Neuronal stem cell (in vitro differentiated cells): ENCODE measurements around the gene NSG2.

Experiments used
- DNase-seq: peaks from one replicate; pipeline ENCODE4 v3.0.0-alpha.2; 2013; ENCODE audit warnings: low spot score
- H2AFZ ChIP-seq: one replicate; pipeline ENCODE4 v1.6.1; 2013; ENCODE audit warnings: mild to moderate bottlenecking, low read length, inconsistent platforms
- H2AK5ac ChIP-seq: 2 replicates; pipeline ENCODE4 v1.6.1; 2013; ENCODE audit warnings: low read depth, mild to moderate bottlenecking, inconsistent platforms, low read length, moderate library complexity, mixed read lengths
- H2BK120ac ChIP-seq: 2 replicates; pipeline ENCODE4 v1.6.1; 2013; ENCODE audit warnings: low read depth, mild to moderate bottlenecking, inconsistent platforms, low read length, moderate library complexity, mixed read lengths
- H2BK12ac ChIP-seq: one replicate; pipeline ENCODE4 v1.6.1; 2013; ENCODE audit warnings: low read length, inconsistent platforms
- H2BK15ac ChIP-seq: 2 replicates; pipeline ENCODE4 v1.6.1; 2013; ENCODE audit warnings: mild to moderate bottlenecking, low read length, inconsistent platforms, mixed read lengths
- H2BK5ac ChIP-seq: one replicate; pipeline ENCODE4 v1.6.1; 2013; ENCODE audit warnings: inconsistent platforms, mild to moderate bottlenecking, low read length, moderate library complexity
- H3K14ac ChIP-seq: one replicate; pipeline ENCODE4 v1.6.1; 2013; ENCODE audit warnings: low read length, inconsistent platforms
- H3K18ac ChIP-seq: 2 replicates; pipeline ENCODE4 v1.6.1; 2013; ENCODE audit warnings: low read length, inconsistent platforms
- H3K23ac ChIP-seq: 2 replicates; pipeline ENCODE4 v1.6.1; 2013; ENCODE audit warnings: low read depth, mild to moderate bottlenecking, mixed read lengths, low read length, inconsistent platforms; ENCODE audit not compliant: poor library complexity
- H3K27ac ChIP-seq: replicated peaks from 3 replicates; pipeline ENCODE4 v1.5.1; 2013; ENCODE audit warnings: low read length, inconsistent platforms
- H3K27me3 ChIP-seq, 3 experiments: 2 replicates each; pipeline ENCODE4 v1.6.1; 2013; ENCODE audit warnings: low read length in 3 of 3, mild to moderate bottlenecking in 2 of 3, inconsistent platforms in 1 of 3, low read depth in 1 of 3, mixed read lengths in 1 of 3, moderate library complexity in 1 of 3; ENCODE audit not compliant: control insufficient read depth in 3 of 3, insufficient read depth in 3 of 3
- H3K36me3 ChIP-seq, 2 donors: replicated peaks in 1 of 2; 2 replicates each; pipeline ENCODE4 v1.6.1; 2013; ENCODE audit warnings: low read length in 2 of 2; ENCODE audit not compliant: control insufficient read depth in 2 of 2, insufficient read depth in 2 of 2
- H3K4ac ChIP-seq: 2 replicates; pipeline ENCODE4 v1.6.1; 2013; ENCODE audit warnings: inconsistent platforms, mild to moderate bottlenecking, low read length, moderate library complexity
- H3K4me1 ChIP-seq, 2 donors: 1 replicate in 1 of 2; 2 replicates in 1 of 2; pipeline ENCODE4 v1.6.1; 2013; ENCODE audit warnings: low read length in 2 of 2, low read depth in 1 of 2; ENCODE audit not compliant: control insufficient read depth in 2 of 2, insufficient read depth in 1 of 2
- H3K4me2 ChIP-seq: one replicate; pipeline ENCODE4 v1.6.1; 2013; ENCODE audit warnings: mild to moderate bottlenecking, low read length, inconsistent platforms; ENCODE audit not compliant: insufficient read depth, poor library complexity, severe bottlenecking
- H3K4me3 ChIP-seq, 2 donors: 2 replicates each; pipeline ENCODE4 v1.5.1; 2013; ENCODE audit warnings: low read length in 2 of 2, mild to moderate bottlenecking in 2 of 2, inconsistent platforms in 1 of 2, moderate library complexity in 1 of 2
- H3K79me1 ChIP-seq: one replicate; pipeline ENCODE4 v1.6.1; 2013; ENCODE audit warnings: low read depth, mild to moderate bottlenecking, inconsistent platforms, low read length, moderate library complexity
- H3K9ac ChIP-seq: one replicate; pipeline ENCODE4 v1.6.1; 2013; ENCODE audit warnings: mild to moderate bottlenecking, low read depth, low read length, inconsistent platforms; ENCODE audit not compliant: poor library complexity
- H3K9me3 ChIP-seq, 2 donors: replicated peaks in 1 of 2; 2 replicates each; pipeline versions ENCODE3 to v1.6.1; 2013; ENCODE audit warnings: low read length in 2 of 2, mild to moderate bottlenecking in 2 of 2, inconsistent platforms in 1 of 2, low read depth in 1 of 2, mixed read lengths in 1 of 2, moderate library complexity in 1 of 2; ENCODE audit not compliant: control insufficient read depth in 2 of 2, insufficient read depth in 1 of 2
- H4K8ac ChIP-seq: one replicate; pipeline ENCODE4 v1.6.1; 2013; ENCODE audit warnings: low read depth, mild to moderate bottlenecking, inconsistent platforms, low read length, moderate library complexity
- H4K91ac ChIP-seq: one replicate; pipeline ENCODE4 v1.6.1; 2013; ENCODE audit warnings: low read length, low read depth, mild to moderate bottlenecking, inconsistent platforms; ENCODE audit not compliant: poor library complexity
- WGBS, 2 donors: extraction: QIAGEN DNeasy Blood & Tissue Kit; methylation state at CpG; one replicate each; pipeline ENCODE4 v1.1.7; 2013; ENCODE audit warnings: missing lambda C conversion rate in 2 of 2, mixed read lengths in 1 of 2; ENCODE audit not compliant: insufficient read length in 2 of 2, insufficient replicate concordance in 1 of 2; ENCODE audit errors: extremely low coverage in 2 of 2; 5-methylcytosine and 5-hydroxymethylcytosine counted together

Gene NSG2

GRCh38 chr5:174151599-174152181 lies 106.2 kb downstream of the NSG2 start:
- Histone ChIP-seq H4K91ac (no peak overlapping the region), H3K4me1 (peaks cover 0 to 5% of the 10 kb centered on the region in 2 donors), H3K4ac (no peak overlapping the region), H3K9me3 (peaks cover 0 to 3% of the 10 kb centered on the region in 2 donors), H3K36me3 (no peaks in the 10 kb centered on the region), H3K18ac (no peak overlapping the region), H2AK5ac (no peak overlapping the region), H3K14ac (no peak overlapping the region), H2BK120ac (no peak overlapping the region), H3K4me3 (no peak overlapping the region), H3K23ac (no peak overlapping the region), H3K27me3 (no peaks in the 10 kb centered on the region), H2BK12ac (no peak overlapping the region), H3K9ac (no peak overlapping the region), H2BK15ac (no peak overlapping the region), H3K79me1 (no peaks in the 10 kb centered on the region), H4K8ac (no peak overlapping the region), H2AFZ (no peak overlapping the region), H3K4me2 (no peak overlapping the region), H3K27ac (no peak overlapping the region), H2BK5ac (no peak overlapping the region)
- DNase-seq: no peak
- no CpG with 5 or more reads among the region's 3 CpGs for WGBS, 2 donors

GRCh38 chr5:174154559-174154958 lies 109.1 kb downstream of the NSG2 start:
- no peak overlapping the region for H3K18ac ChIP-seq
- H2BK5ac ChIP-seq: no peak overlapping the region
- no peak overlapping the region for H3K9ac ChIP-seq
- H3K9me3 ChIP-seq: peaks cover 0 to 3% of the 10 kb centered on the region in 2 donors
- H4K91ac ChIP-seq: no peak overlapping the region
- peaks cover 0 to 5% of the 10 kb centered on the region in 2 donors for H3K4me1 ChIP-seq
- H3K4me2 ChIP-seq: no peak overlapping the region
- no peaks in the 10 kb centered on the region for H3K36me3 ChIP-seq
- H4K8ac ChIP-seq: no peak overlapping the region
- WGBS, 2 donors: no CpG with 5 or more reads among the region's 1 CpG
- DNase-seq: no peak
- no peak overlapping the region for H2BK12ac ChIP-seq
- no peaks in the 10 kb centered on the region for H3K27me3 ChIP-seq
- H2AFZ ChIP-seq: no peak overlapping the region
- H3K79me1 ChIP-seq: no peaks in the 10 kb centered on the region
- no peak overlapping the region for H2AK5ac ChIP-seq
- no peak overlapping the region for H3K23ac ChIP-seq
- H2BK15ac ChIP-seq: no peak overlapping the region
- H3K4ac ChIP-seq: no peak overlapping the region
- H3K27ac ChIP-seq: no peak overlapping the region
- H2BK120ac ChIP-seq: no peak overlapping the region
- no peak overlapping the region for H3K14ac ChIP-seq
- no peak overlapping the region for H3K4me3 ChIP-seq

GRCh38 chr5:174155281-174155680 lies 109.8 kb downstream of the NSG2 start:
- DNase-seq: no peak
- Histone ChIP-seq H4K8ac (no peak overlapping the region), H3K23ac (no peak overlapping the region), H2BK15ac (no peak overlapping the region), H3K4me2 (no peak overlapping the region), H2BK12ac (no peak overlapping the region), H3K14ac (no peak overlapping the region), H3K36me3 (no peaks in the 10 kb centered on the region), H3K4me1 (peaks cover 0 to 4% of the 10 kb centered on the region in 2 donors), H2BK5ac (no peak overlapping the region), H2AK5ac (no peak overlapping the region), H3K79me1 (no peaks in the 10 kb centered on the region), H3K18ac (no peak overlapping the region), H3K9me3 (peaks cover 0 to 3% of the 10 kb centered on the region in 2 donors), H3K27me3 (no peaks in the 10 kb centered on the region), H3K4ac (no peak overlapping the region), H3K4me3 (no peak overlapping the region), H2BK120ac (no peak overlapping the region), H3K9ac (no peak overlapping the region), H3K27ac (no peak overlapping the region), H2AFZ (no peak overlapping the region), H4K91ac (no peak overlapping the region)
- no CpG with 5 or more reads among the region's 1 CpG for WGBS, 2 donors

GRCh38 chr5:174155706-174156105 lies 110.2 kb downstream of the NSG2 start:
- H4K91ac ChIP-seq: no peak overlapping the region

More at GRCh38 chr5:174155706-174156105, 110.2 kb downstream of the NSG2 start:
- no peaks in the 10 kb centered on the region for H3K4me1 ChIP-seq
- no peak overlapping the region for H3K4me3 ChIP-seq
- H3K4me2 ChIP-seq: no peak overlapping the region
- no peak overlapping the region for H2BK15ac ChIP-seq
- WGBS, 2 donors: no CpG with 5 or more reads among the region's 3 CpGs
- H2BK12ac ChIP-seq: no peak overlapping the region
- no peaks in the 10 kb centered on the region for H3K79me1 ChIP-seq
- H3K36me3 ChIP-seq: no peaks in the 10 kb centered on the region
- no peak overlapping the region for H2BK5ac ChIP-seq
- no peak overlapping the region for H3K4ac ChIP-seq
- no peak overlapping the region for H3K23ac ChIP-seq
- DNase-seq: no peak
- H2BK120ac ChIP-seq: no peak overlapping the region
- no peak overlapping the region for H3K14ac ChIP-seq
- no peaks in the 10 kb centered on the region for H3K27me3 ChIP-seq
- H3K18ac ChIP-seq: no peak overlapping the region
- H3K9me3 ChIP-seq: peaks cover 0 to 3% of the 10 kb centered on the region in 2 donors
- H4K8ac ChIP-seq: no peak overlapping the region
- no peak overlapping the region for H2AK5ac ChIP-seq
- H2AFZ ChIP-seq: no peak overlapping the region
- no peak overlapping the region for H3K9ac ChIP-seq
- H3K27ac ChIP-seq: no peak overlapping the region
